LNCaP clone FGC (cell line): ENCODE results near the gene PACRG.

Experiments used
- DNase-seq: peaks from one replicate; pipeline ENCODE4 v3.0.0-alpha.2; 2011; ENCODE audit warnings: low read depth
- H3K4me3 ChIP-seq: 2 replicates; pipeline ENCODE4 v1.5.1; 2011; ENCODE audit warnings: mild to moderate bottlenecking, low read depth, low read length, control low read depth
- CTCF ChIP-seq: IDR thresholded peaks from 2 replicates; pipeline ENCODE4 v1.5.1; 2012; ENCODE audit warnings: mild to moderate bottlenecking; ENCODE audit not compliant: control insufficient read depth, insufficient read depth; ENCODE audit errors: extremely low read depth

PACRG gene

DNA sequence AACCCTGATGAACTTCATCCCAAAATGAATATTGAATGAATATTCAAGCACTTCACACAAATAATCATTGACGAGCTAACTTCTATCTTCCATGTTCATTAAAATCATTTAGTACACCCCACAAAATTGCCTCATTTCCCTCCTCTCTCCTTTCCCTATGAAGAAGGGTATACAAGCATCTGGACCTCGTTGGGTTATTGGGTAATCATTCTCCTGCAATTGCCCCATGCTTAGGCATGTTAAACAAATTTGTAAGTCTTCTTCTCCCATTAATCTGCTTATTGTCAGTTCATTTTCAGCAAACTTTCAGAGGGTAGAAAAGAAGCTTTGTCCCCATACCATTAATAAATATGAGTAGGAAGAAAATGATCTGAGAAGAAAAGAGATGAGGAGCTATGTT, 27.8 kb upstream of the PACRG start:
- DNase-seq = no peak
- H3K4me3 ChIP-seq = no peak overlapping the region
- TF ChIP-seq CTCF = no peak

GRCh38 chr6:162700966-162701365, 26.8 kb upstream of the PACRG start:
- H3K4me3 ChIP-seq = no peak overlapping the region
- TF ChIP-seq CTCF = no peak
- no peak for DNase-seq

DNA sequence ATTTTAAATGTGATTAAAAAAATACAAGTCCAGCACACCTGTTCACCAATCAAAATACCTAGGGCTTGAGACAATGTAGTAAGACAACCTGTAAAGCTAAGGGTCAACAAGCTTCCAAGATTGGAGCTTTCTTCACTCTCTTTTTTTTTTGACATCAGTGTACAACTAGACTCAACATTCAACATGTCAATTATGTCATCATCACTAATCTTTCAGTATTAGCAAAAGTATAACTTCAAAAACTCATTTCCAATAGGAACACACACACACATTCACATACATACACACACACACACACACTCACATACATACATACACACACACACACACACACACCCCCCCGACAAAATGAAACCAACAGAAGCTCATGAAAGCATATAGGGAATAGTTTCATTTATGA, 26.2 kb upstream of the PACRG start:
- no peak overlapping the region for H3K4me3 ChIP-seq
- no peak for TF ChIP-seq CTCF
- DNase-seq = no peak

- no peak overlapping the region for H3K4me3 ChIP-seq
- no peak for DNase-seq
- TF ChIP-seq CTCF = no peak
Measured at GRCh38 chr6:162702446-162702845, 25.3 kb upstream of the PACRG start.

DNA sequence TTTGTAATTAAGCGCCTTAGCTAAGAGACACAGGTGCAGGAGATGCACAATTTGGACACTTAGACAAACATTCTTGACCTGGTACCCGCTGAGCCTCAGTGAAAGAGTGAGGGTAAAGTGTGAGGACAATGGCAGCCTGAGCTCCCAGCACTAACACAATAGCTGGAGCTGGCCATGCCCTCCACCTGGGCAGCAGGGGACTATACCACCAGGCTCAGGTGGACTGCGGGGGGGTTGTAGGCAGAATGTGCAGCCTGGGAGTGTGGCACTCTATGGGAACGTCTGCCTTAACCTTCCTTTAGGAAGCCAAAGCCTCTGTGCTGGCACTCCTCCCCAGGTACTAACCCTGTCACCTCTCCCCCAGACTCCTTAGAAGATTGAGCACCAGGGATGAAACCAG, 23.8 kb upstream of the PACRG start:
- DNase-seq = no peak
- H3K4me3 ChIP-seq = no peak overlapping the region
- no peak for TF ChIP-seq CTCF

GRCh38 chr6:162705736-162706135, 22.0 kb upstream of the PACRG start:
- DNase-seq = no peak
- H3K4me3 ChIP-seq = no peak overlapping the region
- no peak for TF ChIP-seq CTCF

- no peak for TF ChIP-seq CTCF
- DNase-seq = no peak
- no peak overlapping the region for H3K4me3 ChIP-seq
Measured at GRCh38 chr6:162706232-162706631, 21.5 kb upstream of the PACRG start.
